Endodermal cell (in vitro differentiated cells): ENCODE measurements around the gene NID2. TPM values are rescaled to one million over a fixed set of nuclear protein-coding genes. Genes with fewer than 3 reads are reported as not detected.

ENCODE experiments used
- DNase-seq: peaks from one replicate; pipeline ENCODE4 v3.0.0-alpha.2; 2017
- H3K27ac ChIP-seq: 2 replicates; pipeline ENCODE4 v1.5.1; 2013; ENCODE audit warnings: mild to moderate bottlenecking, low read depth, low read length, moderate library complexity
- H3K27me3 ChIP-seq: 2 replicates; pipeline ENCODE4 v1.6.1; 2013; ENCODE audit warnings: mild to moderate bottlenecking, low read length, moderate library complexity; ENCODE audit not compliant: insufficient read depth, control insufficient read depth, poor library complexity, severe bottlenecking
- H3K36me3 ChIP-seq: 2 replicates; pipeline ENCODE4 v1.7.0; 2013; ENCODE audit warnings: mild to moderate bottlenecking, low read length, moderate library complexity; ENCODE audit not compliant: control insufficient read depth, insufficient read depth
- H3K4me1 ChIP-seq: one replicate; pipeline ENCODE4 v1.7.0; 2013; ENCODE audit warnings: low read length; ENCODE audit not compliant: control insufficient read depth, insufficient read depth
- H3K4me3 ChIP-seq: 2 replicates; pipeline ENCODE4 v1.5.1; 2013; ENCODE audit warnings: mild to moderate bottlenecking, low read length, moderate library complexity
- H3K9ac ChIP-seq: 2 replicates; pipeline ENCODE4 v1.6.1; 2013; ENCODE audit warnings: mild to moderate bottlenecking, low read length, moderate library complexity; ENCODE audit not compliant: poor library complexity, severe bottlenecking; ENCODE audit errors: extremely low read depth
- H3K9me3 ChIP-seq: 2 replicates; pipeline ENCODE4 v1.6.1; 2013; ENCODE audit warnings: mild to moderate bottlenecking, low read length, moderate library complexity; ENCODE audit not compliant: control insufficient read depth
- H3K27ac Mint-ChIP-seq: 2 replicates; pipeline ENCODE4 v1.8.0; 2020; ENCODE audit warnings: mixed read lengths
- H3K27me3 Mint-ChIP-seq: 2 replicates; pipeline ENCODE4 v1.8.0; 2021; ENCODE audit warnings: mild to moderate bottlenecking, mixed read lengths; ENCODE audit not compliant: insufficient read depth
- H3K36me3 Mint-ChIP-seq: 2 replicates; pipeline ENCODE4 v1.8.0; 2020; ENCODE audit warnings: low read depth, mixed read lengths
- H3K4me1 Mint-ChIP-seq: 2 replicates; pipeline ENCODE4 v1.8.0; 2020; ENCODE audit warnings: mixed read lengths
- H3K4me3 Mint-ChIP-seq: 2 replicates; pipeline ENCODE4 v1.8.0; 2020; ENCODE audit warnings: mild to moderate bottlenecking, moderate library complexity, mixed read lengths
- H3K9me3 Mint-ChIP-seq: 2 replicates; pipeline ENCODE4 v1.8.0; 2020; ENCODE audit warnings: mild to moderate bottlenecking, mixed read lengths
- WGBS, 2 experiments: methylation state at CpG; one replicate each; pipeline versions ENCODE4 v1.1.5 to v1.1.7; 2013; ENCODE audit warnings: missing lambda C conversion rate in 2 of 2, mixed read lengths in 1 of 2; ENCODE audit not compliant: insufficient coverage in 1 of 2, insufficient read length in 1 of 2; 5-methylcytosine and 5-hydroxymethylcytosine counted together
- total RNA-seq, 2 donors: library from RNA; stranded (reverse); fragmentation: NEBNext Ultra II Directional in 1 of 2; extraction: Animal tissue kit (Norgen Biotek cat#: 25700) in 1 of 2; gene quantifications; 2 replicates in 1 of 2; 3 replicates in 1 of 2; pipeline ENCODE4 v1.2.1, GENCODE V29; 2021
- TF ChIP-seq, protein P1 (sequence below): fragments of 200-600 bp; sonication (generic); conservative IDR thresholded peaks from 2 replicates; pipeline ENCODE4 v1.5.0; 2021; ENCODE audit warnings: antibody characterized with exemption, mild to moderate bottlenecking

Gene NID2
- total RNA-seq, 2 donors from 2014 or later, result 1.7 to 2.9 TPM

DNA sequence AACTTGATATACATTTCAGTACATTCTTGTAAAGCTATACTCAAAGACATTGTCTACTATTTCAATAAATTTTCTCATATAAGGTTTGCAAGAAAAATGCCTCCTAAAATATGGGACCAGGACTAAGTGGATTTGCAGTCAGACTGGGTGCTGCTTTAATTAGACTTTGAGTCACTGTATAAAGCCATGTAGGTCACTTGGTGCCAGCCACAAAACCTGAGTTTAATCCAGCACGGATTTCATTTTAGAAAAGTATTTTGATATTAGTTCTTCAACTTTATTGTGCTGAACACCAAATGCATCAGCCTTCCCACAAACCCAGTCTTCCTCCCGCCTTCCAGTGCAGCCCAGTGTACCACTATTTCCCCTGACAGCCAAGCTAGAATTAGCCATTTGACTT is 9.9 kb upstream of the NID2 start:
- Mint-ChIP-seq H3K4me1 (no peaks in the 10 kb centered on the region), H3K4me3 (no peak overlapping the region), H3K27me3 (peaks cover 12% of the 10 kb centered on the region), H3K36me3 (no peaks in the 10 kb centered on the region), H3K9me3 (no peaks in the 10 kb centered on the region), H3K27ac (no peak overlapping the region)
- H3K9me3 ChIP-seq, result peaks cover 2% of the 10 kb centered on the region
- no peaks in the 10 kb centered on the region for H3K36me3 ChIP-seq
- no peak overlapping the region for H3K27ac ChIP-seq
- H3K4me3 ChIP-seq, result no peak overlapping the region
- 67 to 83% methylated on average over 1 to 2 of the region's 2 CpGs for WGBS, 2 experiments
- H3K4me1 ChIP-seq, result no peaks in the 10 kb centered on the region
- no peak for DNase-seq
- H3K9ac ChIP-seq, result no peak overlapping the region
- TF ChIP-seq, protein P1, sequence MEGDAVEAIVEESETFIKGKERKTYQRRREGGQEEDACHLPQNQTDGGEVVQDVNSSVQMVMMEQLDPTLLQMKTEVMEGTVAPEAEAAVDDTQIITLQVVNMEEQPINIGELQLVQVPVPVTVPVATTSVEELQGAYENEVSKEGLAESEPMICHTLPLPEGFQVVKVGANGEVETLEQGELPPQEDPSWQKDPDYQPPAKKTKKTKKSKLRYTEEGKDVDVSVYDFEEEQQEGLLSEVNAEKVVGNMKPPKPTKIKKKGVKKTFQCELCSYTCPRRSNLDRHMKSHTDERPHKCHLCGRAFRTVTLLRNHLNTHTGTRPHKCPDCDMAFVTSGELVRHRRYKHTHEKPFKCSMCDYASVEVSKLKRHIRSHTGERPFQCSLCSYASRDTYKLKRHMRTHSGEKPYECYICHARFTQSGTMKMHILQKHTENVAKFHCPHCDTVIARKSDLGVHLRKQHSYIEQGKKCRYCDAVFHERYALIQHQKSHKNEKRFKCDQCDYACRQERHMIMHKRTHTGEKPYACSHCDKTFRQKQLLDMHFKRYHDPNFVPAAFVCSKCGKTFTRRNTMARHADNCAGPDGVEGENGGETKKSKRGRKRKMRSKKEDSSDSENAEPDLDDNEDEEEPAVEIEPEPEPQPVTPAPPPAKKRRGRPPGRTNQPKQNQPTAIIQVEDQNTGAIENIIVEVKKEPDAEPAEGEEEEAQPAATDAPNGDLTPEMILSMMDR, result no peak
- H3K27me3 ChIP-seq, result peaks cover 10% of the 10 kb centered on the region

DNA sequence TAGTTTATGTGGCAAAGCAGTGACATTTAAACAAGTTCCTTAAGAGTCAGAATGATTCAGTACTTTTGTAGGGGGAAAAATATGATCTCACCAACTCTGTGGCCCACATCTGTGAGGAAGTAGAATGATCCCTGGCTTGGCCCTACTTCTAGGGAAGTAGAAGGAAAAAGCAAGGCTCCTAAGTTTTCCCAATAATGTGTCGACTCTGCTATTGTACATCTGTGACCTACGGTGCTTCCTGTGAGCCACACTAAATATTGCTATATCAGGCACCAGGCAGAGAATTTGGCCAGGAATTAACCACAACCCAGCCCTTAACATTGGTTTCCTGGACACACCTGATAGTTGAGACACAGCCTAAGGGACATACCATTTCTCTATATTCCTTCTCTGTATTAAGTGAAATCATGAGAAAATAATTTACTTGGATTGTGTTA is 9.3 kb upstream of the NID2 start:
- TF ChIP-seq, protein P1, result no peak
- Histone ChIP-seq H3K9me3 (no peaks in the 10 kb centered on the region), H3K4me3 (no peak overlapping the region), H3K36me3 (no peaks in the 10 kb centered on the region), H3K4me1 (no peaks in the 10 kb centered on the region), H3K9ac (no peak overlapping the region), H3K27me3 (peaks cover 10% of the 10 kb centered on the region), H3K27ac (no peak overlapping the region)
- no peaks in the 10 kb centered on the region for H3K4me1 Mint-ChIP-seq
- H3K27me3 Mint-ChIP-seq, result peaks cover 12% of the 10 kb centered on the region
- H3K27ac Mint-ChIP-seq, result no peak overlapping the region
- WGBS, 2 experiments, result 88 to 100% methylated on average over 1 to 2 of the region's 2 CpGs
- no peaks in the 10 kb centered on the region for H3K9me3 Mint-ChIP-seq
- H3K4me3 Mint-ChIP-seq, result no peak overlapping the region
- no peak for DNase-seq
- no peaks in the 10 kb centered on the region for H3K36me3 Mint-ChIP-seq

DNA sequence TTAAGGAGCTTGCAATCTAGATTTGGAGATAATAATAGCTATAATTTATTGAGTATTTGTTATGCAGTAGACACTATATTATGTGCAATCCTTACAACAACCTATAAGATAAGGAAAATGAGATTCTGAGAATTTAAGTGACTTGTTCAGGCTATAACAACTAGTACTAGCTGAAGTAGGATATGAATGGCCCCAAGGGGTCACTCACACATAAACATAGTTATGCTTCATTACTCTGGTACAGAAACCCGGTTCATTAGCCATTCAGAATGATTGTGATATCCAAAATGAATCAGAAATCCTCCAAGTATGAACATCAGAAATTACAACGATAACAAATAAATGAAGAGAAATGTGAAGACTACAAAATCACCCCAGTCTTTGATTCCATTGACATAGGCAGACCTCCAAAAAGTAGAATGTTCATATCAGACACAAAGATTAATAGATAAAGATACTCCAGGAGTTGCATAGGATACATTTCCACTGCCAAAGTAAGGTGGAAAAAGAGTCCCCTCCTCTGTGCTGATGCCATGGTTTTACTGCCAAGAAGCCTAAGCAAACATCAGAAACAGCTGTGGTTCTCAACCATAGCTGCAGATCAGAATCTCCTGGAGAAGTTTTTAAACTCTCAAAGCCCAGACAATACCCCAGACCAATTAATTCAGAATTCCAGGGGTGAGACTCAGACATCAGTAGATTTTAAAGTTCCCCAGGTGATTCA is 8.6 kb upstream of the NID2 start:
- H3K27ac Mint-ChIP-seq, result no peak overlapping the region
- no peaks in the 10 kb centered on the region for H3K36me3 ChIP-seq
- no peak overlapping the region for H3K4me3 ChIP-seq
- TF ChIP-seq, protein P1, result no peak
- H3K9me3 ChIP-seq, result no peaks in the 10 kb centered on the region
- H3K9ac ChIP-seq, result no peak overlapping the region
- no peaks in the 10 kb centered on the region for H3K4me1 ChIP-seq
- peaks cover 2% of the 10 kb centered on the region for H3K4me1 Mint-ChIP-seq
- no peak for DNase-seq
- no peak overlapping the region for H3K4me3 Mint-ChIP-seq
- H3K27me3 ChIP-seq, result peaks cover 10% of the 10 kb centered on the region
- no peaks in the 10 kb centered on the region for H3K36me3 Mint-ChIP-seq
- WGBS, 2 experiments, result 0 to 42% methylated on average over 1 to 2 of the region's 2 CpGs
- H3K27me3 Mint-ChIP-seq, result peaks cover 14% of the 10 kb centered on the region
- no peak overlapping the region for H3K27ac ChIP-seq
- H3K9me3 Mint-ChIP-seq, result no peaks in the 10 kb centered on the region
